GM19438 (cell line): Measurements from ENCODE around the gene IQGAP3.

ENCODE experiments used
- ATAC-seq: cut with Tn5 transposase; IDR thresholded peaks from one replicate; pipeline ENCODE4 v1.9.1; 2021; ENCODE audit warnings: low read depth; ENCODE audit not compliant: unreplicated experiment

Gene IQGAP3

GRCh38 chr1:156515956-156516355 is 56.4 kb downstream of the IQGAP3 start:
- ATAC-seq = no peak

GRCh38 chr1:156513185-156513584 is 59.2 kb downstream of the IQGAP3 start:
- no peak for ATAC-seq

DNA sequence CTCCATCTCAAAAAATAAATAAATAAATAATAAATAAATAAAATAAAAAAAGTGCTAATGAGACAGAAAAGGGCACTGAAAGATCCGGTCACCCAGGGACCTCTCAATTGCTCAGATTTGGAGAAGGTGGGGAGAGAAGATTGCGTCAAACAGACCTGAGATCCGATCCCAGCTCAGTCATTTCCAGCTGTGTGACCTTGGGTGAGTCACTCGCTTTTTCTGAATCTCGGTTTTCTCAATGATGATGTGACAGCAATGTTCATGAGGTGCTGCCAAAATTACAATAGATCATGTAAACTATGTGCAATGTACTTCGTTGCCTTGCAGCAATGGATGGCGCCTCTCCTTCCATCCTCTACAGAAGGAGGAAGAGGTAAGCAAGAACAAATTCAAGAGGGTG is 60.7 kb downstream of the IQGAP3 start:
- no peak for ATAC-seq

DNA sequence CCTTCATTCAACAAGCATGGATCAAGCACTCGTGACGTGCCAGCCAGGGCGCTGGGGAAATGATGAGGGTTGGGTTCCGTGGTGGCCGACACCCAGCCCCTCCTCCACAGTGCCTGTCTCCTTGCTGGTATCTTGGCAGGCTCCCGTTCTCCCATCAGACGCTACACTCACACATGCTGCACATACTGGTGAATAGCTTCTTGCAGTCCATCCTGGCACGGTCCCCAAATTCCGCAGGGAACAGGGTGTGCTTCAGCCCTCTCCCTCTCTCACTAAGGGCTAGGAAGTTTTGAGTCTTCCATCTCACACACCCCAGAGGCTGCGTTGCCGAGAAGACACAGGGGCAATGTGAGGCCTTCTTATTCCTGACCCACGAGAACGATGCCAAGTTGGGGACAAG is 61.7 kb downstream of the IQGAP3 start:
- no peak for ATAC-seq

GRCh38 chr1:156509424-156510034 is 62.8 kb downstream of the IQGAP3 start:
- ATAC-seq = no peak

DNA sequence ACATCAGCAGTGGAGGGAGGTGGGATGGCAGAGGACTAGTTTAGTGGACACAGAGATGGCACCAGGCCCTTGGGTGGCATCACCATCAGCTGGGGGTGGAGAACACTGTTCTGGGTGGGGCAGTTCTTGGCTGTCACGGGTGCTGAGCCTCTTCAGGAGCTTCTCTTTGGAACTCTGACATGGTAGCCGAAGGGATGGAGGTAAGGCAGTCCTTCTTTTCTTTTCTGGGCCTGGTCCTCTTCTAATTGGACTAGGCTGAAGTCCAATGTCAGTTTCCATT is 63.5 kb downstream of the IQGAP3 start:
- no peak for ATAC-seq

- no peak for ATAC-seq
These were observed 64.0 kb downstream of the IQGAP3 start for GRCh38 chr1:156508205-156508954.

DNA sequence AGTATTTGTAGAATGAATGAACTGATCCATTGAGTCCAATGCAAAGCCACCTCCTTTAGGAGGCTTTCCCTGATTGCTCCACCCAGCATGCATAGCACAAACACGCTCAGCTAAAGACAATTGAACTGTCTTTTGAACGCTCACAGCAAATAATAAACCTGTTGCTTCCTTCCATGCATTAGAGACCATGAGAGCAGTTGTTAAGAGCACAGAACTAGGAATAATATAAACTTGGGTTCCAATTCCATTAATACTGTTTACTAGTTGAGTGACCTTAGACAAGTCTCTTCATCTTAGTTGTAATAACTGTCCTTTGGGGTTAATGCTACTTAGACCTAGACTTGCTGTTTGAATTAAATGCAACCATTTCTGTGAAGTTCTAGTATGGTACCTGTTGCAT is 65.9 kb downstream of the IQGAP3 start:
- ATAC-seq = no peak

- no peak for ATAC-seq
These were observed 66.6 kb downstream of the IQGAP3 start for GRCh38 chr1:156505679-156506298.

- ATAC-seq = peak; percentile 25
These were observed 67.3 kb downstream of the IQGAP3 start for GRCh38 chr1:156504821-156505678.

DNA sequence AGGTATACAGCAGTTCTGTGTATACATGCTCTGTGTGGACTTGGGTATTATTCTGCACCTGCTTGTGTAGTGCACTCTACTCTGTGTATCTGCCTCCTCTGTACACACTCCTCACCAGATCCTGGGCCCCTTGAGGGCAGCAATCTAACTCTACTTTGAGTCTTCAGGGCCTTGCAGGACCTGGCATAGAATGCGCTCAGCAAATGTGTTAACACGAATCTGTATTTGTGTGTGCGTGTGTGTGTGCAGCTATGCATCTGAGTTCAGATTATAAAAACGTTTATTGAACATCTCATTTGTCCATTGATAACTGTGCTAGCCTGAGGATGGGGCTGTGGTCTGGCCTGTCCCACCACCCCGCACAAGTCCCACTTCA is 67.9 kb downstream of the IQGAP3 start:
- ATAC-seq = no peak

GRCh38 chr1:156503698-156504437 is 68.5 kb downstream of the IQGAP3 start:
- no peak for ATAC-seq

GRCh38 chr1:156502894-156503697 is 69.3 kb downstream of the IQGAP3 start:
- no peak for ATAC-seq

DNA sequence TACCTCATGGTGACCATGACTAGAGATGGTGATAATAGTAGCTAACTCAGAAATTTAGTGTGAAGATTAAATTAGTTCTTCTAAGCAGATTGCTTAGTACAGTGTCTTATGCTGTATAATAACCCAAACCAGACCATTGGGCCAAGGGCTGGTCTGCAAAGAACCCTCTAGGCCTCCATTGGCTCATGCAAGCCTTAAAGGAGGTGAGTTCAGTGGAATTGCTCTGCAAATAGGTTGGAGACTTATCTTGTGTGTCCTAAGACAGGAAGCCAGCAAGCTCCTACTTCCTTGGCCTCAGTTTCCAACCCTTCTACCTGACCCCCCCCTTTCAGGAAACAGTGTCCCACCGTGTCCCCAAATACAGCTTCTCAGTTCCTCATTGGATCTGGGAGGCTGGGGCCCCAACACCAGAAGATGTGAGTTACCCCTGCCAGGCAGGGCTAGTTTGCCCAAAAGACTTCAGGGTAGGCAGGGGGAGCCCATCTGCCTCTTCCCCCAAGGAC is 69.9 kb downstream of the IQGAP3 start:
- no peak for ATAC-seq

GRCh38 chr1:156500793-156501506 is 71.4 kb downstream of the IQGAP3 start:
- peak; percentile 50 for ATAC-seq

GRCh38 chr1:156500543-156500792 is 71.9 kb downstream of the IQGAP3 start, which contains the start of gene MEF2D:
Gene MEF2D (minus strand): TSS chr1:156500775. CDS start chr1:156483292, 17,483 bp downstream.
- no peak for ATAC-seq

GRCh38 chr1:156499842-156500542 is 72.4 kb downstream of the IQGAP3 start:
- no peak for ATAC-seq

GRCh38 chr1:156499194-156499841 is 73.0 kb downstream of the IQGAP3 start:
- no peak for ATAC-seq
